PC-3 (cell line): ENCODE results near the gene WDFY3. TPM values are rescaled to one million over a fixed set of nuclear protein-coding genes. Genes with fewer than 3 reads are reported as not detected.
A peak's percentile ranks its signal among the peaks of the same experiment; 100 is the strongest.

Experiments
- ATAC-seq: fragments of 200-7000 bp; cut with Tn5 transposase; 2 replicates; pipeline ENCODE4 v1.9.1; 2020; ENCODE audit warnings: mild to moderate bottlenecking, moderate library complexity
- BruUV-seq: library from RNA; stranded (reverse); fragments of 400-500 nt; replicated peaks from 2 replicates; lab custom pipeline; 2021; lab: Mats Ljungman, UMichigan
- CTCF ChIA-PET: fragments of 300-600 bp; sonication (Branson Sonifier 250); formaldehyde crosslinking; loops from one replicate; lab custom pipeline; 2022; ENCODE audit warnings: antibody characterized with exemption; lab: Charles Lee
- POLR2A ChIA-PET: fragments of 300-600 bp; sonication (Branson Sonifier 250); formaldehyde crosslinking; loops from one replicate; lab custom pipeline; 2022; ENCODE audit warnings: antibody characterized with exemption; ENCODE audit not compliant: unreplicated experiment; lab: Charles Lee
- DNase-seq: peaks from one replicate; pipeline ENCODE4 v3.0.0-alpha.2; 2015
- H2AFZ ChIP-seq: fragments of 300-600 bp; sonication (generic); 2 replicates; pipeline ENCODE4 v1.6.0; 2016; ENCODE audit warnings: antibody characterized with exemption, low read length
- H3F3A ChIP-seq: fragments of 300-600 bp; sonication (generic); one replicate; pipeline ENCODE4 v1.6.0; 2017; ENCODE audit warnings: antibody characterized with exemption, low read length, control low read depth, mild to moderate bottlenecking; ENCODE audit not compliant: unreplicated experiment
- H3K27ac ChIP-seq: fragments of 300-600 bp; sonication (generic); 2 replicates; pipeline ENCODE4 v1.5.1; 2016; ENCODE audit warnings: mild to moderate bottlenecking, low read length
- H3K27me3 ChIP-seq: fragments of 300-600 bp; sonication (generic); 2 replicates; pipeline ENCODE4 v1.6.1; 2016; ENCODE audit warnings: low read length, mixed read lengths
- H3K36me3 ChIP-seq: fragments of 300-600 bp; sonication (generic); 2 replicates; pipeline ENCODE4 v1.6.1; 2016; ENCODE audit warnings: low read depth, mixed run types, low read length, mixed read lengths
- H3K4me1 ChIP-seq: fragments of 300-600 bp; sonication (generic); 2 replicates; pipeline ENCODE4 v1.5.1; 2016; ENCODE audit warnings: low read length; ENCODE audit not compliant: insufficient read depth
- H3K4me2 ChIP-seq: fragments of 300-600 bp; sonication (generic); 2 replicates; pipeline ENCODE4 v1.6.0; 2016; ENCODE audit warnings: low read length
- H3K4me3 ChIP-seq: fragments of 300-600 bp; sonication (generic); 2 replicates; pipeline ENCODE4 v1.5.1; 2016; ENCODE audit warnings: mild to moderate bottlenecking, low read length, mixed read lengths
- H3K79me2 ChIP-seq: fragments of 300-600 bp; sonication (generic); 2 replicates; pipeline ENCODE4 v1.6.1; 2017; ENCODE audit warnings: low read length, mixed read lengths
- H3K9ac ChIP-seq: fragments of 300-600 bp; sonication (generic); 2 replicates; pipeline ENCODE4 v1.6.0; 2016; ENCODE audit warnings: mild to moderate bottlenecking, low read length
- H3K9me2 ChIP-seq: fragments of 300-600 bp; sonication (generic); replicated peaks from 2 replicates; pipeline ENCODE4 v1.6.1; 2016; ENCODE audit warnings: mixed run types, low read length, mixed read lengths
- H3K9me3 ChIP-seq: fragments of 300-600 bp; sonication (generic); 2 replicates; pipeline ENCODE4 v1.6.1; 2016; ENCODE audit warnings: low read length, mixed read lengths
- H4K20me1 ChIP-seq: fragments of 300-600 bp; sonication (generic); 2 replicates; pipeline ENCODE4 v1.6.1; 2016; ENCODE audit warnings: low read length, mixed read lengths
- CTCF ChIP-seq: fragments of 300-600 bp; sonication (generic); conservative IDR thresholded peaks from 2 replicates; pipeline ENCODE4 v1.5.1; 2017; ENCODE audit warnings: antibody characterized with exemption, low read depth, mild to moderate bottlenecking, low read length
- EZH2 ChIP-seq: fragments of 300-600 bp; sonication (generic); IDR thresholded peaks from one replicate; pipeline ENCODE4 v1.6.1; 2017; ENCODE audit warnings: antibody characterized with exemption, mild to moderate bottlenecking, low read length; ENCODE audit not compliant: unreplicated experiment
- EZH2phosphoT487 ChIP-seq: fragments of 300-600 bp; sonication (generic); IDR thresholded peaks from 2 replicates; pipeline ENCODE4 v1.6.1; 2018; ENCODE audit warnings: mild to moderate bottlenecking, antibody characterized with exemption, low read length, borderline replicate concordance
- intact Hi-C: fragments of 100-400 bp; cut with micrococcal nuclease; formaldehyde crosslinking; loops from 2 replicates; pipeline ENCODE4 v1.9.0; 2023
- total RNA-seq: library from RNA; depleted of rRNA; stranded (reverse); fragments of >200 nt; gene quantifications from 2 replicates; pipeline ENCODE4 v1.2.3, GENCODE V29; 2014

The WDFY3 gene
- total RNA-seq, 1 experiment from 2014 or later: 23.1 TPM

GRCh38 chr4:84985952-84986351 is 19.5 kb upstream of the WDFY3 start:
- no peaks in the 10 kb centered on the region for H3K36me3 ChIP-seq
- no peaks in the 10 kb centered on the region for H3K27me3 ChIP-seq
- no TSS peak for BruUV-seq
- H2AFZ ChIP-seq: no peak overlapping the region
- TF ChIP-seq EZH2phosphoT487: no peak
- no peak for TF ChIP-seq EZH2
- TF ChIP-seq CTCF: no peak
- intact Hi-C loops: no loop called here
- peaks cover 4% of the 10 kb centered on the region; the same call in 1 of the 2 replicates for H3K4me1 ChIP-seq
- ChIA-PET POLR2A (no interaction called here), CTCF (no interaction called here)
- ATAC-seq: peak; percentile 71
- DNase-seq: peak; percentile 70
- H3K4me3 ChIP-seq: no peak overlapping the region
- no peak overlapping the region for H3K27ac ChIP-seq
- H3K9me3 ChIP-seq: no peaks in the 10 kb centered on the region
- H3K9me2 ChIP-seq: no peaks in the 10 kb centered on the region
- H3K4me2 ChIP-seq: no peak overlapping the region
- no peak overlapping the region for H3K9ac ChIP-seq
- H4K20me1 ChIP-seq: no peaks in the 10 kb centered on the region
- H3F3A ChIP-seq: no peaks in the 10 kb centered on the region
- no peaks in the 10 kb centered on the region for H3K79me2 ChIP-seq

- no peaks in the 10 kb centered on the region for H3K36me3 ChIP-seq
- H4K20me1 ChIP-seq: no peaks in the 10 kb centered on the region
- no peaks in the 10 kb centered on the region for H3K27me3 ChIP-seq
- ATAC-seq (no peak), DNase-seq (no peak)
- no peak overlapping the region for H3K4me3 ChIP-seq
- H3K27ac ChIP-seq: no peak overlapping the region
- intact Hi-C loops: no loop called here
- no peaks in the 10 kb centered on the region for H3K9me2 ChIP-seq
- H3K4me1 ChIP-seq: peaks cover 4% of the 10 kb centered on the region; the same call in 1 of the 2 replicates
- H3F3A ChIP-seq: no peaks in the 10 kb centered on the region
- ChIA-PET POLR2A (no interaction called here), CTCF (no interaction called here)
- H3K79me2 ChIP-seq: no peaks in the 10 kb centered on the region
- no TSS peak for BruUV-seq
- H3K4me2 ChIP-seq: no peak overlapping the region
- TF ChIP-seq EZH2 (no peak), EZH2phosphoT487 (no peak), CTCF (no peak)
- no peak overlapping the region for H2AFZ ChIP-seq
- H3K9ac ChIP-seq: no peak overlapping the region
- H3K9me3 ChIP-seq: no peaks in the 10 kb centered on the region
Measured at GRCh38 chr4:84977396-84977795, 10.9 kb upstream of the WDFY3 start.

- CTCF ChIA-PET: no interaction called here
Measured at GRCh38 chr4:84973856-84974255, 7.4 kb upstream of the WDFY3 start.

More at GRCh38 chr4:84973856-84974255, 7.4 kb upstream of the WDFY3 start:
- intact Hi-C loops: no loop called here
- no peaks in the 10 kb centered on the region for H3K9me3 ChIP-seq
- H3K4me1 ChIP-seq: peaks cover 4% of the 10 kb centered on the region; the same call in 1 of the 2 replicates
- no TSS peak for BruUV-seq
- H3K4me3 ChIP-seq: no peak overlapping the region
- H3K9ac ChIP-seq: no peak overlapping the region
- TF ChIP-seq EZH2: no peak
- TF ChIP-seq CTCF: no peak
- no peak for TF ChIP-seq EZH2phosphoT487
- ATAC-seq: no peak
- no peak for DNase-seq
- no peaks in the 10 kb centered on the region for H4K20me1 ChIP-seq
- no peaks in the 10 kb centered on the region for H3K36me3 ChIP-seq
- H3K4me2 ChIP-seq: no peak overlapping the region
- POLR2A ChIA-PET: no interaction called here
- H3F3A ChIP-seq: no peaks in the 10 kb centered on the region
- H3K27ac ChIP-seq: no peak overlapping the region
- no peaks in the 10 kb centered on the region for H3K27me3 ChIP-seq
- no peak overlapping the region for H2AFZ ChIP-seq
- H3K79me2 ChIP-seq: no peaks in the 10 kb centered on the region
- no peaks in the 10 kb centered on the region for H3K9me2 ChIP-seq
